ACHN (cell line): ENCODE results near the gene ZNF496.
"Not testable (repeated sequence)": the region's sequence is repeated elsewhere in the genome, so short reads cannot be mapped to it uniquely, and the experiment has no call there.

Experiments
- DNase-seq: peaks from one replicate; pipeline ENCODE4 v3.0.0-alpha.2; 2015
- in situ Hi-C: cut with HindIII; loops from 2 replicates; pipeline ENCODE4 v1.10.0; 2017; ENCODE audit warnings: low sequenced_read_pairs, low pct_ligation_motif_present, low pct_unique_long_range_greater_than_20kb

The ZNF496 gene

GRCh38 chr1:247299723-247300381 is 31.8 kb downstream of the ZNF496 start:
- no peak for DNase-seq
- in situ Hi-C loops = no loop called here

DNA sequence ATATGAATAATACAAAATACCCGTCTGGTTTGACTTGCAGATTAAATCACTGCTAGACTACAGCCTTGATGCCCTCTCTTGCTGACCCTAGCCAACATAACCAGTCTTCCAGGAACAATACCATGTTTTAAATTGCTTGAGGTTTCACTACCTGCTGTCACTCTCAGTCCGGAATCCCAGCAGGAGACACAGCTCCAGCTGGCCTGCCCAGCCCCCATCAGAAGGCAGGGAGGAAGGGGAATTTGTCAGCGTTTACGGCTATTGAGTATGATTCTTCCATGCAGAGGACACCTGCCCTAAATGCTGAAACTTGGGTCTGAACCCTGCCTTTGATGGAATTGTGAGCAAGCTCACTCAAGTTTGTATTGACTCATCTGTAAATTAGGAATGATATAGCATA is 33.0 kb downstream of the ZNF496 start:
- no peak for DNase-seq
- in situ Hi-C loops = no loop called here

DNA sequence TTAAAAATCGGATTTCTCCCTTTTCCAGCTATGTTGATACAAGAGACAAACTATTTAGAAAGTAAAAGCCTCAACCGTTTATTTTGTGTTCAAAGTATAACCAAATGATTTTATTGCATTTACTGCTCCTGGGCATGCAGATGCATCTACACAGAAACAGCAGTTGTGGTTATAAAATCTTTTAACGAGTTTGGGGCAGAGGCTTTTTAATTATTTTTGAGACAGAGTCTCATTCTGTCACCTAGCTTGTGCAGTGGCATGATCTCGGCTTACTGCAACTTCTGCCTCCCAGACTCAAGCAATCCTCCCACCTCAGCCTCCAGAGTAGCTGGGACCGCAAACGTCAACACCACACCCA is 33.6 kb downstream of the ZNF496 start:
- no peak for DNase-seq
- in situ Hi-C loops = no loop called here

GRCh38 chr1:247297263-247298123 is 34.2 kb downstream of the ZNF496 start:
- no peak for DNase-seq
- in situ Hi-C loops = no loop called here

GRCh38 chr1:247296599-247297180 is 35.0 kb downstream of the ZNF496 start:
- in situ Hi-C loops = no loop called here
- no peak for DNase-seq

- in situ Hi-C loops = no loop called here
- DNase-seq = no peak
Observed at GRCh38 chr1:247295746-247296145, 35.9 kb downstream of the ZNF496 start.

DNA sequence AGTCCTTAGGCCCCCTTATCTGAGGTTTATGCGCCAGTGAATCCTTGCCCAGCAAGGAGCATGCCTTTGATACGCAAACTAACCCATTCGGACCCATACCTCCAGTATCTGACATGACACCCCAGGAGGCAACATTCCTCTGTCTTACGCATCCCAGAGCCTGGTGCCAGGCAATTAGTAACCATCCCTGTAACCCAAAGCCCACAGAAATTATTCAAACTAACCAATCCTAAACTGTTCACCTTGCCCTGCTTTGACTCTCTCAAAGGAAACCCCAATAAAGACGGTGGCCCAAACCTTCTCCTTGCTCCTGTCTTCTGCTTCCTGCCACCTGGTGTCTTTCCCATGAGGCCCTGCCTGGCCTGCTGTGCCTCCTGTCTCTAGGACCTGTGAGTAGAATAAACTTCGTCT is 36.4 kb downstream of the ZNF496 start:
- in situ Hi-C loops = no loop called here
- DNase-seq = peak; percentile 91

DNA sequence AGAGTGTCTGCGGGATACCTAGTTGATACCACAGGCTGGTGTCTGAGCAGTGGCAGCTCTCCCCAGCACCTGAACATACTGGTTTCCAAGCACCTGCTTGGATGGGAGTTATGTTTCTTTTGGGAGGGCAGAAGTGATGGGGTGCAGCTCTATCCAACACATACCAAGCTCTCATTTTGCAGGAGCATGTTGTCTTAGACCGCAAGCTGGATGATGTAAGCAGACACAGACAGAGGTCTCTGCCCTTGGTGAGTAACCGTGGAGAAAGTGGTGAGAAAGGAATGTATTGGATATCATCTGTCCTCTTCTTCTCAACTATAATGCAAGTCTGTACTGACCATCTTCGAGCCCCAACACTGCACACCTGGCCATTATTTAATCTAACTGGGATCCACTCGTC is 37.4 kb downstream of the ZNF496 start:
- peak; percentile 91 for DNase-seq
- in situ Hi-C loops = no loop called here

DNA sequence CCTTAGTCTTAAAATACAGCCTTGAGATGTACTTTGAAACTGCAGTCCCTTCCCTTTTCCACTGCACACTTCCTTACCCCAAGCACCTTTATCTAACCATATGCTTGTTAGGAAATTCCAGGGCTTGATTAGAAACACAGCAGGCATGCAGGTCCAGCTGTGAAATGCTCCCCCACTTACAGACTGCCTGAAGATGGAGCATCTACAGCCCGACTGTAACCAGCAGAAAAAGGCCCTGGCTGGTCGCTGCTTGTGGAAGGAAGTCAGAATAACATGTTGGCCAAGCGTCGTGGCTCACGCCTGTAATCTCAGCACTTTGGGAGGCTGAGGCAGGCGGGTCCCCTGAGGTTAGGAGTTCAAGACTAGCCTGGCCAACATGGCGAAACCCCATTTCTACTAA is 38.6 kb downstream of the ZNF496 start:
- DNase-seq = no peak
- in situ Hi-C loops = no loop called here

DNA sequence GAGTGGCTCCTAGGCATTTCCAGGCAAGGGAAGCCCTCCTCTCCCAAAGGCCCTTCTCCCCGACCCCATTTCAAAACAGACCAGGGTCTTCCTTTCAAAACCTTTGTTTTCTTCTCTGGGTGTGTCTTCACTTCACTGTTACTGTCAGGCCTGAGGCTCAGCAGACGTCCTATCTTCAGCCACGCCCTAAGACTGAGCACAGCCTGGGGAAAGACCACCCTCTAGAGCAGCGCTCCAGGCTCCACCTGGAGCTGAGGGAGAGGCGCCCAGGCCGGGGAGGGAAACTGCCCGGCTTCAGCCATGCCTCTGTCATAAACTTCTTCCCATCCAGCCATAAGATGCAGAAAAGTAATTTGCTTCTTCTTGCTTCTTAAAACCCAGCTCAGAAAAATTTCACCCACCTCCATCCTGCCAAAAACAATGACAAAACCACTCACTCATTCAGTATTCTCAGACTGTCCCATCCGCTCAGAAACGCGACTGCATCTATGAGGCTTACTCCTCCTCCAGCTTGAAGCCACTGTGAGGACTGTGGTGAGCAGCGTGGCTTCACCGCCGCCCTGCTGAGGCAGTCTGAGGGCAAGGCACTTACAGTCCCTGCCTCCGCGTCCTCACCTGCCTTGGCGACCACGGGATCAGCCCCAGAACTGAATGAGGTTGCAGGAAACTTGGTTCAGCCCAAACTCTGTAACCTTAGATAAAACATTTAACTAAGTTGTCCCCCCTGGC is 39.7 kb downstream of the ZNF496 start:
- in situ Hi-C loops = no loop called here
- no peak for DNase-seq

DNA sequence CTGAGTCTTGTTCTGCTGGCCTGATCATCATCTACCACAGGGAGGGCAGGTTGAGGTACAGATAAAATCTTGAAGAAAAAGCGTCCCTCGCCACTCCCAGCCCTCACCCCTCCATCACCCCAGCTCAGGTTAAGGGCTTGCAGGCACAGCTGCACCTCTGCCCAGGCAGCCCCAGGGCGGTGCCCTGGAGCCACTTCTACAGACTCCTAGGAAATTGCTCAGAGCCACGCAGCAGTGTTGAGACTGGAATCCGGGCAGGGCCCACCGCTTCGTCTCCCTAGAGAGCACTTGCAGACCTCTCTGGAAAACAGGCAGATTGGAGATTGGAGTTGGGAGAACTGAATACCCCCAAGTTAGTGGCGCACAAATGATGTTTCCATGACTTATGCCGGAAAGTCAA is 40.5 kb downstream of the ZNF496 start:
- in situ Hi-C loops = no loop called here
- DNase-seq = no peak

DNA sequence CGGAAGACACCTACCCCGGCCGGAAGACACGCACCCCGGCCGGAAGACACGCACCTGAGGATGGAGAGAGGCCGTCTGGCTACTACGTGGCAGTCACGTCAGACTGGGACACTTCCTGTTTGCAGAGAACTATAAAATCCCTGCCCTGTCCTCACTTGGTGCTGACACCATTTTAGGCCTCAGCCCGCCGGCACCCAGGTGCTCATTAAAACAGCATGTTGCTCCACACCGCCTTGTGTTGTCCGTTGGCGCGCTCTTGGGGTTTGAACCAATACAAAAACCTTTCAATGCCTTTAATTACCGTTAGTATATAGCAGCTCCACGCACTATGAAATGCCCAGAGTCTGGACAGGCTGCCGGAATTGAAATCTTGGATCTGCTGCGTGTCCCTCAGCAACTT is 41.1 kb downstream of the ZNF496 start:
- in situ Hi-C loops = no loop called here

GRCh38 chr1:247289274-247289892 is 42.3 kb downstream of the ZNF496 start:
- in situ Hi-C loops, DNase-seq: not testable (repeated sequence)

More for the DNA sequence above, 41.1 kb downstream of the ZNF496 start:
- no peak for DNase-seq

GRCh38 chr1:247288341-247288740 is 43.3 kb downstream of the ZNF496 start:
- no peak for DNase-seq
- in situ Hi-C loops = no loop called here

DNA sequence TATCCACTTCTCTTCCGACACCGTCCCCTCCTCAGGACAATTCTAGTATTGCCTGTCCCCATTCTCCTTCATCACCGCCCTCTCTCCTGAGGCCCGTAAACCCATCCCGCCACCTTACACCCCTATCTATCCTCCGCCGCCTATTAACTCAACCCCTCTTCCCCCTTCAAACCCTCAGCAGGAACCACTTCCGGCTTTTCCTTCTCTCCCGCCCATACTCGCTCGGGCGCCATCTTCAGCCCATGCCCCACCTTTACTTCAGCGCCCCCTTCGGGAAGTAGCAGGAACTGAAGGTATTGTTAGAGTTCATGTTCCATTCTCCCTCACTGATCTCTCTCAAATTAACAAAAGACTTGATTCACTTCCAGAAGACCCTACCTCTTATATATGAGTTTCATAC is 44.2 kb downstream of the ZNF496 start:
- no peak for DNase-seq
- in situ Hi-C loops = no loop called here

GRCh38 chr1:247286134-247286670 is 45.5 kb downstream of the ZNF496 start:
- no peak for DNase-seq
- in situ Hi-C loops = no loop called here

GRCh38 chr1:247281001-247281574 is 50.6 kb downstream of the ZNF496 start:
- in situ Hi-C loops = no loop called here
- peak; percentile 72 for DNase-seq

DNA sequence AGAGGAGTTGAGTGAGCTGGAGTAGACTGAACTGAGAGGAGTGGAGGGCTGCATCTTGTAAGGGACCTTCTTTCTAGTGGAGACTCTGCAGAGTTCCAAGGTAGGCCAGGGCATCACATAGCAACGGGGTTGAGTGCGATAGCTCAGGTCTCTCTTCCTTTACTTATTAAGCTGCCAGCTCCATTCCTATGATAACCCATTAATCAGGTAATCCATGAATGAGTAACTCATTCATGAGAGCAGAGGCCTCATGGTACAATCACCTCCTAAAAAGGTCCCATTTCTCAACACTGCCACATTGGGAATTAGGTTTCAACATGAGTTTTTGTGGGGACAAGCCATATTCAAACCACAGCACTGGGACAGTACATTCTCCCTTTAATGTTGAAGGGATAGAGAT is 54.5 kb downstream of the ZNF496 start:
- DNase-seq = peak; percentile 42
- in situ Hi-C loops = no loop called here
